IPS-20b (cell line): ENCODE results near the gene C8G.

ENCODE experiments used
- H3K27ac ChIP-seq: one replicate; pipeline ENCODE4 v1.5.1; 2013; ENCODE audit warnings: low read length
- H3K27me3 ChIP-seq: 2 replicates; pipeline ENCODE4 v1.6.1; 2013; ENCODE audit warnings: mild to moderate bottlenecking, low read length, inconsistent platforms; ENCODE audit not compliant: insufficient read depth
- H3K36me3 ChIP-seq: 2 replicates; pipeline ENCODE4 v1.6.1; 2013; ENCODE audit warnings: low read depth, mild to moderate bottlenecking, inconsistent platforms, low read length, moderate library complexity; ENCODE audit not compliant: insufficient read depth
- H3K4me1 ChIP-seq: 2 replicates; pipeline ENCODE4 v1.6.1; 2013; ENCODE audit warnings: mild to moderate bottlenecking, control low read depth, inconsistent platforms, low read length, moderate library complexity; ENCODE audit not compliant: insufficient read depth
- H3K4me3 ChIP-seq: 2 replicates; pipeline ENCODE4 v1.5.1; 2013; ENCODE audit warnings: mild to moderate bottlenecking, low read length, inconsistent platforms
- H3K9ac ChIP-seq: 2 replicates; pipeline ENCODE4 v1.6.1; 2013; ENCODE audit warnings: low read depth, mild to moderate bottlenecking, inconsistent platforms, low read length, moderate library complexity
- H3K9me3 ChIP-seq: 2 replicates; pipeline ENCODE4 v1.6.1; 2013; ENCODE audit warnings: mild to moderate bottlenecking, low read depth, low read length, inconsistent platforms; ENCODE audit not compliant: insufficient read depth

Gene C8G

GRCh38 chr9:136952321-136952850 lies 7.3 kb downstream of the C8G start:
- Histone ChIP-seq H3K4me1 (peaks cover 5% of the 10 kb centered on the region; the same call in 1 of the 2 replicates), H3K36me3 (no peaks in the 10 kb centered on the region), H3K27me3 (no peaks in the 10 kb centered on the region), H3K9ac (no peak overlapping the region), H3K27ac (no peak overlapping the region), H3K9me3 (no peaks in the 10 kb centered on the region), H3K4me3 (no peak overlapping the region)

- Histone ChIP-seq H3K4me1 (peaks cover 5% of the 10 kb centered on the region; the same call in 1 of the 2 replicates), H3K9ac (no peak overlapping the region), H3K27ac (no peak overlapping the region), H3K27me3 (no peaks in the 10 kb centered on the region), H3K4me3 (no peak overlapping the region), H3K9me3 (no peaks in the 10 kb centered on the region), H3K36me3 (no peaks in the 10 kb centered on the region)
These were observed 8.1 kb downstream of the C8G start for GRCh38 chr9:136952876-136953770.

GRCh38 chr9:136953771-136954269 lies 8.8 kb downstream of the C8G start:
- Histone ChIP-seq H3K36me3 (no peaks in the 10 kb centered on the region), H3K9ac (no peak overlapping the region), H3K27me3 (no peaks in the 10 kb centered on the region), H3K4me3 (no peak overlapping the region), H3K9me3 (no peaks in the 10 kb centered on the region), H3K27ac (no peak overlapping the region), H3K4me1 (peaks cover 5% of the 10 kb centered on the region; the same call in 1 of the 2 replicates)

- Histone ChIP-seq H3K27ac (no peak overlapping the region), H3K4me1 (peaks cover 5% of the 10 kb centered on the region; the same call in 1 of the 2 replicates)
These were observed 9.4 kb downstream of the C8G start for GRCh38 chr9:136954270-136955083.

GRCh38 chr9:136955202-136955942 lies 10.3 kb downstream of the C8G start:
- Histone ChIP-seq H3K27me3 (no peaks in the 10 kb centered on the region), H3K36me3 (no peaks in the 10 kb centered on the region), H3K4me3 (no peak overlapping the region), H3K9ac (no peak overlapping the region), H3K4me1 (peaks cover 3% of the 10 kb centered on the region; the same call in 1 of the 2 replicates), H3K27ac (no peak overlapping the region), H3K9me3 (no peaks in the 10 kb centered on the region)

More at GRCh38 chr9:136954270-136955083, 9.4 kb downstream of the C8G start:
- no peak overlapping the region for H3K4me3 ChIP-seq
- no peaks in the 10 kb centered on the region for H3K9me3 ChIP-seq
- no peaks in the 10 kb centered on the region for H3K36me3 ChIP-seq
- no peaks in the 10 kb centered on the region for H3K27me3 ChIP-seq
- no peak overlapping the region for H3K9ac ChIP-seq

- Histone ChIP-seq H3K36me3 (no peaks in the 10 kb centered on the region), H3K9ac (no peak overlapping the region), H3K4me1 (no peaks in the 10 kb centered on the region), H3K27me3 (no peaks in the 10 kb centered on the region), H3K9me3 (no peaks in the 10 kb centered on the region), H3K4me3 (no peak overlapping the region), H3K27ac (no peak overlapping the region)
These were observed 10.9 kb downstream of the C8G start for GRCh38 chr9:136955943-136956335.

- no peaks in the 10 kb centered on the region for H3K36me3 ChIP-seq
- no peaks in the 10 kb centered on the region for H3K9me3 ChIP-seq
- no peak overlapping the region for H3K4me3 ChIP-seq
- no peaks in the 10 kb centered on the region for H3K27me3 ChIP-seq
- no peak overlapping the region for H3K27ac ChIP-seq
- no peak overlapping the region for H3K9ac ChIP-seq
- no peaks in the 10 kb centered on the region for H3K4me1 ChIP-seq
These were observed 11.6 kb downstream of the C8G start for GRCh38 chr9:136956604-136957003.

- Histone ChIP-seq H3K4me1 (no peaks in the 10 kb centered on the region), H3K27me3 (no peaks in the 10 kb centered on the region), H3K4me3 (no peak overlapping the region), H3K36me3 (no peaks in the 10 kb centered on the region), H3K9ac (no peak overlapping the region), H3K9me3 (no peaks in the 10 kb centered on the region), H3K27ac (no peak overlapping the region)
These were observed 12.4 kb downstream of the C8G start for GRCh38 chr9:136957461-136957860.

GRCh38 chr9:136957901-136958300 lies 12.9 kb downstream of the C8G start:
- H3K27ac ChIP-seq: no peak overlapping the region
- no peaks in the 10 kb centered on the region for H3K36me3 ChIP-seq
- H3K27me3 ChIP-seq: no peaks in the 10 kb centered on the region
- H3K9ac ChIP-seq: no peak overlapping the region
- no peaks in the 10 kb centered on the region for H3K9me3 ChIP-seq
- no peaks in the 10 kb centered on the region for H3K4me1 ChIP-seq
- no peak overlapping the region for H3K4me3 ChIP-seq

GRCh38 chr9:136958473-136958872 lies 13.4 kb downstream of the C8G start:
- Histone ChIP-seq H3K4me1 (no peaks in the 10 kb centered on the region), H3K4me3 (no peak overlapping the region), H3K27me3 (no peaks in the 10 kb centered on the region), H3K36me3 (no peaks in the 10 kb centered on the region), H3K9ac (no peak overlapping the region), H3K9me3 (no peaks in the 10 kb centered on the region), H3K27ac (no peak overlapping the region)
